NCI-H460 (cell line): ENCODE measurements around the gene TMEM229A. TPM values are rescaled to one million over a fixed set of nuclear protein-coding genes. Genes with fewer than 3 reads are reported as not detected.
"Not testable (repeated sequence)": the region's sequence is repeated elsewhere in the genome, so short reads cannot be mapped to it uniquely, and the experiment has no call there.

Experiments
- DNase-seq: peaks from one replicate; pipeline ENCODE4 v3.0.0-alpha.2; 2016; ENCODE audit warnings: low read depth; ENCODE audit errors: extremely low read depth
- polyA plus RNA-seq: library from polyadenylated mRNA; depleted of rRNA; stranded (reverse); fragments of >200 nt; gene quantifications from 2 replicates; pipeline ENCODE4 v1.2.3, GENCODE V29; 2014; cell fraction: nucleus; rRNA removed
- total RNA-seq: library from RNA; depleted of rRNA; stranded (reverse); fragments of >200 nt; shearing (Covaris generic); gene quantifications from 2 replicates; pipeline ENCODE4 v1.2.3, GENCODE V29; 2014; rRNA removed

TMEM229A gene
- total RNA-seq: not detected in 2 replicates
- not detected in 2 replicates for polyA plus RNA-seq

GRCh38 chr7:124032369-124033094 is at the start of gene TMEM229A:
Gene TMEM229A (minus strand): TSS chr7:124033067. CDS start chr7:124033003, 64 bp downstream.
- peak; percentile 13 for DNase-seq

GRCh38 chr7:124082234-124082633 is 49.4 kb upstream of the TMEM229A start:
- not testable (repeated sequence) for DNase-seq

- DNase-seq: no peak
Measured at GRCh38 chr7:124077546-124077945, 44.7 kb upstream of the TMEM229A start.

- no peak for DNase-seq
Measured at GRCh38 chr7:124076841-124077240, 44.0 kb upstream of the TMEM229A start.

GRCh38 chr7:124074007-124074406 is 41.1 kb upstream of the TMEM229A start:
- DNase-seq: no peak

- DNase-seq: no peak
Measured at GRCh38 chr7:124073310-124073645, 40.4 kb upstream of the TMEM229A start.

GRCh38 chr7:124072603-124073309 is 39.9 kb upstream of the TMEM229A start:
- DNase-seq: no peak

GRCh38 chr7:124071843-124072242 is 39.0 kb upstream of the TMEM229A start:
- no peak for DNase-seq

GRCh38 chr7:124062171-124062570 is 29.3 kb upstream of the TMEM229A start:
- DNase-seq: no peak

GRCh38 chr7:124060528-124060927 is 27.7 kb upstream of the TMEM229A start:
- no peak for DNase-seq

GRCh38 chr7:124059375-124059774 is 26.5 kb upstream of the TMEM229A start:
- no peak for DNase-seq

GRCh38 chr7:124058515-124058914 is 25.6 kb upstream of the TMEM229A start:
- DNase-seq: no peak

GRCh38 chr7:124057872-124058271 is 25.0 kb upstream of the TMEM229A start:
- DNase-seq: no peak

GRCh38 chr7:124056234-124056633 is 23.4 kb upstream of the TMEM229A start:
- no peak for DNase-seq

- DNase-seq: no peak
Measured at GRCh38 chr7:124051681-124052377, 19.0 kb upstream of the TMEM229A start.

GRCh38 chr7:124042826-124043225 is 10.0 kb upstream of the TMEM229A start:
- DNase-seq: no peak

- no peak for DNase-seq
Measured at GRCh38 chr7:124041439-124041838, 8.6 kb upstream of the TMEM229A start.

GRCh38 chr7:124037902-124038301 is 5.0 kb upstream of the TMEM229A start:
- not testable (repeated sequence) for DNase-seq

GRCh38 chr7:124035706-124036105 is 2.8 kb upstream of the TMEM229A start:
- no peak for DNase-seq

- no peak for DNase-seq
Measured at GRCh38 chr7:124034754-124035100, 1.9 kb upstream of the TMEM229A start.
